CD4-positive, alpha-beta T cell (primary cell): ENCODE measurements around the gene DHX57. TPM values are rescaled to one million over a fixed set of nuclear protein-coding genes. Genes with fewer than 3 reads are reported as not detected.

Experiments used
- ATAC-seq: fragments of 200-7000 bp; cut with Tn5 transposase; one replicate; pipeline ENCODE4 v1.10.0; 2022; ENCODE audit warnings: mild to moderate bottlenecking; ENCODE audit not compliant: poor library complexity
- CTCF ChIA-PET: fragments of 350-600 bp; sonication (Branson Sonifier 250); formaldehyde crosslinking; loops from one replicate; lab custom pipeline; 2021; ENCODE audit warnings: antibody characterized with exemption, inconsistent platforms; lab: Charles Lee
- POLR2A ChIA-PET: fragments of 350-600 bp; sonication (Branson Sonifier 250); formaldehyde crosslinking; loops from one replicate; lab custom pipeline; 2021; ENCODE audit warnings: antibody characterized with exemption, inconsistent platforms; lab: Charles Lee
- DNase-seq, 14 experiments: peaks; one replicate each; pipeline ENCODE4 v3.0.0-alpha.2; 2013 to 2020; ENCODE audit warnings: mixed read lengths in 2 of 14
- H3K27ac ChIP-seq, 2 donors: one replicate each; pipeline versions ENCODE4 v1.5.1 to v1.7.0; 2013; ENCODE audit warnings: low read length in 2 of 2, low read depth in 1 of 2, mild to moderate bottlenecking in 1 of 2
- H3K27me3 ChIP-seq, 2 experiments: 1 replicate in 1 of 2; 2 replicates in 1 of 2; pipeline versions ENCODE4 v1.6.1 to v1.7.0; 2013; ENCODE audit warnings: low read length in 2 of 2, control low read depth in 1 of 2, mild to moderate bottlenecking in 1 of 2, moderate library complexity in 1 of 2; ENCODE audit not compliant: insufficient read depth in 2 of 2, control insufficient read depth in 1 of 2
- H3K36me3 ChIP-seq: one replicate; pipeline ENCODE4 v1.6.1; 2013; ENCODE audit warnings: low read length, control low read depth; ENCODE audit not compliant: insufficient read depth
- H3K4me1 ChIP-seq: one replicate; pipeline ENCODE4 v1.6.1; 2013; ENCODE audit warnings: low read length, control low read depth; ENCODE audit not compliant: insufficient read depth
- H3K4me3 ChIP-seq: one replicate; pipeline ENCODE4 v1.5.1; 2013; ENCODE audit warnings: mild to moderate bottlenecking, low read length, moderate library complexity
- H3K9me3 ChIP-seq, 2 experiments: 1 replicate in 1 of 2; 2 replicates in 1 of 2; pipeline versions ENCODE4 v1.6.1 to v1.7.0; 2013; ENCODE audit warnings: low read length in 2 of 2, mild to moderate bottlenecking in 2 of 2, control low read depth in 1 of 2, moderate library complexity in 1 of 2; ENCODE audit not compliant: control insufficient read depth in 1 of 2, insufficient read depth in 1 of 2
- H3K27ac Mint-ChIP-seq: one replicate; pipeline ENCODE4 v1.8.0; 2020; ENCODE audit warnings: mixed read lengths
- H3K27me3 Mint-ChIP-seq: one replicate; pipeline ENCODE4 v1.8.0; 2021; ENCODE audit warnings: mixed read lengths
- H3K36me3 Mint-ChIP-seq: one replicate; pipeline ENCODE4 v1.8.0; 2021; ENCODE audit warnings: low read depth, mixed read lengths
- H3K4me1 Mint-ChIP-seq: one replicate; pipeline ENCODE4 v1.8.0; 2021; ENCODE audit warnings: low read depth, mixed read lengths
- H3K4me3 Mint-ChIP-seq: one replicate; pipeline ENCODE4 v1.8.0; 2020; ENCODE audit warnings: mild to moderate bottlenecking, mixed read lengths
- H3K9me3 Mint-ChIP-seq: one replicate; pipeline ENCODE4 v1.8.0; 2020; ENCODE audit warnings: mixed read lengths
- CTCF ChIP-seq: fragments of 200-600 bp; IDR thresholded peaks from one replicate; pipeline ENCODE4 v1.8.0; 2022; ENCODE audit warnings: antibody characterized with exemption, mild to moderate bottlenecking
- intact Hi-C, 2 experiments: fragments of 100-400 bp; cut with DNase I in 1 of 2; cut with micrococcal nuclease in 1 of 2; formaldehyde crosslinking; loops; one replicate each; pipeline versions ENCODE4 v1.15.1 to v1.9.0; 2023 to 2025; cut with DNase I, micrococcal nuclease
- polyA plus RNA-seq, 2 donors: library from polyadenylated mRNA; unstranded; fragments of 120-200 nt; gene quantifications; one replicate each; pipeline ENCODE4 v1.2.1, GENCODE V29; 2013
- total RNA-seq, 174 experiments: library from RNA in 2 of 174; stranded (reverse) in 2 of 174; gene quantifications; one replicate each; pipeline ENCODE4 v1.2.3 and lab custom pipeline; 2021 to 2026

The DHX57 gene
- 10 to 100 TPM; 13.9 to 14.1 TPM for total RNA-seq
- 11.5 TPM for polyA plus RNA-seq (2013, experiment 1 of 2)
- polyA plus RNA-seq (2013, experiment 2 of 2) = 13.3 TPM
- 15.3 to 54.1 (median 34.1) reads per million in 172 experiments for total RNA-seq (lab: John Stamatoyannopoulos, UW)

GRCh38 chr2:38875576-38876367 lies at the start of gene DHX57, which contains the start of gene MORN2:
Gene DHX57, minus strand, starts transcription at chr2:38875934. Its CDS starts 7,529 bp downstream, at chr2:38868405.
Gene MORN2, plus strand, starts transcription at chr2:38875976.
- H3K36me3 ChIP-seq = no peaks in the 10 kb centered on the region
- no peaks in the 10 kb centered on the region for H3K27me3 ChIP-seq
- H3K36me3 Mint-ChIP-seq = peaks cover 31% of the 10 kb centered on the region
- no peak for TF ChIP-seq CTCF
- intact Hi-C loops = loop anchor here in 1 of 2 experiments (5.0 kb wide), 1 partner anchor 98 kb away; the partner anchor contains the start of gene GEMIN6
- DNase-seq (peak; percentile 62 to 87 (median 74)), ATAC-seq (peak; percentile 92)
- H3K4me1 Mint-ChIP-seq = peaks cover 26% of the 10 kb centered on the region
- ChIA-PET POLR2A (interaction anchor here (0.6 to 1.8 kb wide), 7 partner anchors 11 to 562 kb away, joined by 3 to 10 read pairs (median 5); partner anchors contain the start of genes HNRNPLL and SRSF7), CTCF (no interaction called here)
- H3K4me3 Mint-ChIP-seq = peak within 1 kb of the TSS; percentile 97
- H3K9me3 ChIP-seq = peaks cover 0 to 3% of the 10 kb centered on the region in 2 experiments
- no peaks in the 10 kb centered on the region for H3K27me3 Mint-ChIP-seq
- H3K27ac ChIP-seq = peak within 1 kb of the TSS; percentile 32 to 46
- H3K4me1 ChIP-seq = peaks cover 13% of the 10 kb centered on the region
- peak within 1 kb of the TSS; percentile 90 for H3K27ac Mint-ChIP-seq
- H3K4me3 ChIP-seq = peak within 1 kb of the TSS; percentile 91
- H3K9me3 Mint-ChIP-seq = peaks cover 2% of the 10 kb centered on the region

- POLR2A ChIA-PET = no interaction called here
- intact Hi-C loops = no loop called here
- CTCF ChIA-PET = interaction anchor here (1.2 kb wide), 1 partner anchor 11 kb away, joined by 3 read pairs; no protein-coding TSS in a partner anchor
- DNase-seq (no peak), ATAC-seq (no peak)
- Mint-ChIP-seq H3K27ac (no peak overlapping the region), H3K27me3 (no peaks in the 10 kb centered on the region), H3K4me1 (no peaks in the 10 kb centered on the region), H3K36me3 (no peaks in the 10 kb centered on the region), H3K4me3 (no peak overlapping the region), H3K9me3 (no peaks in the 10 kb centered on the region)
- Histone ChIP-seq H3K4me1 (no peaks in the 10 kb centered on the region), H3K36me3 (no peaks in the 10 kb centered on the region), H3K27me3 (no peaks in the 10 kb centered on the region), H3K9me3 (no peaks in the 10 kb centered on the region), H3K4me3 (no peak overlapping the region), H3K27ac (no peak overlapping the region)
- no peak for TF ChIP-seq CTCF
These were observed 47.2 kb upstream of the DHX57 start for GRCh38 chr2:38922902-38923301.

- POLR2A ChIA-PET = no interaction called here
- CTCF ChIA-PET = no interaction called here
- H3K36me3 ChIP-seq = no peaks in the 10 kb centered on the region
These were observed 46.7 kb upstream of the DHX57 start for GRCh38 chr2:38922389-38922788.

More at GRCh38 chr2:38922389-38922788, 46.7 kb upstream of the DHX57 start:
- Histone ChIP-seq H3K4me3 (no peak overlapping the region), H3K27ac (no peak overlapping the region), H3K4me1 (no peaks in the 10 kb centered on the region), H3K9me3 (no peaks in the 10 kb centered on the region), H3K27me3 (no peaks in the 10 kb centered on the region)
- intact Hi-C loops = no loop called here
- Mint-ChIP-seq H3K4me1 (no peaks in the 10 kb centered on the region), H3K36me3 (no peaks in the 10 kb centered on the region), H3K9me3 (no peaks in the 10 kb centered on the region), H3K27ac (no peak overlapping the region), H3K27me3 (no peaks in the 10 kb centered on the region), H3K4me3 (no peak overlapping the region)
- TF ChIP-seq CTCF = no peak
- no peak for ATAC-seq
- no peak for DNase-seq
